Skeletal muscle tissue (tissue), 4 donors: ENCODE measurements around the gene CYB5A. TPM values are rescaled to one million over a fixed set of nuclear protein-coding genes. Genes with fewer than 3 reads are reported as not detected.
"Not testable (repeated sequence)": the region's sequence is repeated elsewhere in the genome, so short reads cannot be mapped to it uniquely, and the experiment has no call there.

Experiments used
- H3K27ac ChIP-seq: one replicate; pipeline ENCODE4 v1.7.0; 2013; ENCODE audit warnings: mild to moderate bottlenecking, low read depth, low read length, inconsistent platforms
- H3K27me3 ChIP-seq, 3 donors: one replicate each; pipeline ENCODE4 v1.7.0; 2013; ENCODE audit warnings: low read length in 3 of 3; ENCODE audit not compliant: control insufficient read depth in 3 of 3, insufficient read depth in 3 of 3
- H3K36me3 ChIP-seq, 3 donors: one replicate each; pipeline ENCODE4 v1.7.0; 2013; ENCODE audit warnings: low read length in 3 of 3; ENCODE audit not compliant: control insufficient read depth in 3 of 3, insufficient read depth in 3 of 3
- H3K4me1 ChIP-seq, 3 donors: one replicate each; pipeline ENCODE4 v1.7.0; 2013; ENCODE audit warnings: low read length in 3 of 3, mild to moderate bottlenecking in 3 of 3; ENCODE audit not compliant: control insufficient read depth in 3 of 3, insufficient read depth in 3 of 3
- H3K4me3 ChIP-seq, 3 donors: one replicate each; pipeline ENCODE4 v1.7.0; 2013; ENCODE audit warnings: low read length in 3 of 3
- H3K9ac ChIP-seq, 3 donors: one replicate each; pipeline ENCODE4 v1.7.0; 2013; ENCODE audit warnings: low read length in 3 of 3, mild to moderate bottlenecking in 3 of 3, moderate library complexity in 2 of 3, low read depth in 1 of 3
- H3K9me3 ChIP-seq, 3 donors: one replicate each; pipeline ENCODE4 v1.7.0; 2013; ENCODE audit warnings: low read length in 3 of 3; ENCODE audit not compliant: control insufficient read depth in 3 of 3
- total RNA-seq: library from RNA; depleted of rRNA; stranded (reverse); fragments of >200 nt; gene quantifications from one replicate; pipeline ENCODE4 v1.2.3, GENCODE V29; 2014
- donor health status: Osteomylitis.

CYB5A gene
- total RNA-seq, 1 donor from 2014 or later = 28.7 TPM

DNA sequence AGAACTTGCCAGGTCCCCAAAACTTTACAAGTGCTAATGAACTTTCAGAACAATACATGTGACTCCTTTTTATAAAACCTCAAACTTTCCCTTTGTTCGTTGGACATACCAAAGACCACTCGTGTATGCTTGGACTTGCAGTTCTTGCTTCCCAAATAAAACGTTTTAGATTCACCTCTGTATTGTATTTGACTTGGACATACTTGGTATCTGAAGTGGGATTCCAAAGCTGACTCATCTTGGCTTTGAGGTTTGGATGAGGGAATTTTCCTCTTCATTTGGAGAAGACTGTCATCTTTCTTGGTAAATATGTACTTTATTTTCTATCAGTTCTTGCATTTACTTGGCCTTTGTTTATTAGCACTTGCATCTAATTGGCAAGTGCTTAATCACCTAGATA, 8.0 kb upstream of the CYB5A start:
- Histone ChIP-seq H3K9ac (no peak overlapping the region), H3K36me3 (no peaks in the 10 kb centered on the region), H3K27me3 (no peaks in the 10 kb centered on the region), H3K4me1 (no peaks in the 10 kb centered on the region), H3K4me3 (no peak overlapping the region), H3K9me3 (no peaks in the 10 kb centered on the region), H3K27ac (no peak overlapping the region)

DNA sequence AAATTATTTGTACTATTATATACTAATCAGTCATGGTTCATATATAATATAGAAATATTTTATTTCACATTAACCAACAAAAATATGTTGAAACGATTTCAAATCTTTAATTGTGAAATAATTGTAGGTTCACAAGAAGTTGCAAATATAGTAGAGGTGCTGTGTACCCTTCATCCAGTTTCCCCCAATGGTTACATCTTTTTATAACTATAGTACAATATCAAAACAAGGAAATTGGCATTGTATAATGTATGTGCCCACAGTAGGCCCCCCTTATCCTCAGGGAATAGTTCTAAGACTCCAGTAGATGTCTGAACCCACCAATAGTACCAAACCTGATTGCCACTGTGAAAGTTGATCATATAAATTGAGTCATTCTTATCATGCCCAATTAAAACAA, 7.4 kb upstream of the CYB5A start:
- no peaks in the 10 kb centered on the region for H3K36me3 ChIP-seq
- no peaks in the 10 kb centered on the region for H3K9me3 ChIP-seq
- no peak overlapping the region for H3K9ac ChIP-seq
- H3K27me3 ChIP-seq = no peaks in the 10 kb centered on the region
- no peaks in the 10 kb centered on the region for H3K4me1 ChIP-seq
- H3K27ac ChIP-seq = no peak overlapping the region
- H3K4me3 ChIP-seq = no peak overlapping the region

DNA sequence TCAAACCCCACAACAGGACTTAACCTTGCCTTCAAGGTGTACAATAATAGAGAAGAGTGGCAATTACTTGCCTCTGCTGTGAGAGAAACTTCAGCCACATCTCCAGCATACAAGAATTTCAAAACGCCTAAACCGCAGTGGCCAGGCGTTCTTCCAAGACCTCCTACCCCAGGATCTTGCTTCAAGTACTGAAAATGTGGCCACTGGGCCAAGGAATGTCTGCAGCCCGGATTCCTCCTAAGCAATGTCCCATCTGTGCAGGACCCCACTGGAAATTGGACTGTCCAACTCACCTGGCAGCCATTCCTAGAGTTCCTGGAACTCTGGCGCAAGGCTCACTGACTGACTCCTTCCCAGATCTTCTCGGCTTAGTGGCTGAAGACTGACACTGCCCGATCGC, 2.8 kb upstream of the CYB5A start:
- Histone ChIP-seq H3K4me1 (peaks cover 8 to 12% (median 12%) of the 10 kb centered on the region in 3 donors), H3K9ac (no peak overlapping the region), H3K9me3 (no peaks in the 10 kb centered on the region), H3K36me3 (no peaks in the 10 kb centered on the region), H3K4me3 (no peak overlapping the region), H3K27me3 (no peaks in the 10 kb centered on the region), H3K27ac (no peak overlapping the region)

DNA sequence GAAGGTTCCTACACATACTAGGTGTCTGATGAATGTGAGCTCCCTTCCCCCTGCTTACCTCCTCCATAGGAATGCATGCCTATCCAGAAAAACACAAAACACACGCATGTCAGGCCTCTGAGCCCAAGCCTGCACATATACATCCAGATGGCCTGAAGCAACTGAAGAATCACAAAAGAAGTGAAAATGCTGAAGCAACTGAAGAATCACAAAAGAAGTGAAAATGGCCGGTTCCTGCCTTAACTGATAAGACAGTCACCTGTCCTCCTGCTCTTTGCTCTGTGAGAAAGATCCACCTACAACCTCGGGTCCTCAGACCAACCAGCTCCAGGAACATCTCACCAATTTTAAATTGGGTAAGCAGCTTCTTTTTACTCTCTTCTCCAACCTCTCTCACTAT, 1.2 kb upstream of the CYB5A start:
- H3K4me1 ChIP-seq = peaks cover 8 to 12% (median 12%) of the 10 kb centered on the region in 3 donors
- H3K9ac ChIP-seq, H3K27me3 ChIP-seq, H3K9me3 ChIP-seq, H3K36me3 ChIP-seq, H3K27ac ChIP-seq, H3K4me3 ChIP-seq: not testable (repeated sequence)

DNA sequence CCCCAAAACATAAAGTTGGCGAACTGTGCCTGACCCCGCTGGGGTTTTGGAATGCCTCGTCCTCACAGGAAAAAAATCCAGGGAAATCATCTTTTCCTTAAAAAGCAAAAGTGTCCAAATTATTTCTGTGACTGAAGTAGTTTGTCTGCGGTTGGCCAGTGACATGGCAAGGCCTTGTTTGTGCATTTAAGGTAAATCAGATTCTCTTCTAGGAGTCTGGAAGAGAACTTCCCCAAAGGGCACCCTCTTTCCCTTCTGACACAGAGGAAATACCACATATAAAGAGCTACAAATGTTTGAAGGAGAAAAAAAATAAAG, 737 bp upstream of the CYB5A start:
- Histone ChIP-seq H3K4me3 (peak overlapping the region; percentile 96 to 98 (median 98)), H3K4me1 (peaks cover 10 to 12% (median 12%) of the 10 kb centered on the region in 3 donors), H3K27me3 (no peaks in the 10 kb centered on the region), H3K27ac (no peak overlapping the region), H3K9me3 (no peaks in the 10 kb centered on the region), H3K36me3 (no peaks in the 10 kb centered on the region), H3K9ac (peak overlapping the region; percentile 69 to 91 (median 87))

DNA sequence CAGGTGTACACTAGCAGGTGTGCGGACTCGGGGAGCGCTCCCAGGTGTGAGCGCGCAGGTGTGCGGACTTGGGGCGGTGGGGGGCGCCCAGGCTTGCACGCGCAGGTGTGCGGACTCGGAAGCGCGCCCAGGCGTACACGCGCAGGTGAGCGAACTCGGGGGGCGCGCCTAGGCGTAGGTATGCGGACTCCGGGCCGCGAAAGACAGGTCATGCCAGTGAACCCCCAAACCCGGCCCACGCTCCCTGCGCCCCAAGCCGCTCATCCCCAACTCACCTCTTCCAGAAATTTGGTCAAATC, 342 bp downstream of the CYB5A start:
- Histone ChIP-seq H3K27ac (no peak overlapping the region), H3K4me3 (peak overlapping the region; percentile 96 to 98 (median 98)), H3K9ac (peak overlapping the region; percentile 72 to 91 (median 83)), H3K27me3 (no peaks in the 10 kb centered on the region), H3K9me3 (no peaks in the 10 kb centered on the region), H3K36me3 (peaks cover 0 to 2% (median 0%) of the 10 kb centered on the region in 3 donors), H3K4me1 (peaks cover 10 to 12% (median 12%) of the 10 kb centered on the region in 3 donors)

DNA sequence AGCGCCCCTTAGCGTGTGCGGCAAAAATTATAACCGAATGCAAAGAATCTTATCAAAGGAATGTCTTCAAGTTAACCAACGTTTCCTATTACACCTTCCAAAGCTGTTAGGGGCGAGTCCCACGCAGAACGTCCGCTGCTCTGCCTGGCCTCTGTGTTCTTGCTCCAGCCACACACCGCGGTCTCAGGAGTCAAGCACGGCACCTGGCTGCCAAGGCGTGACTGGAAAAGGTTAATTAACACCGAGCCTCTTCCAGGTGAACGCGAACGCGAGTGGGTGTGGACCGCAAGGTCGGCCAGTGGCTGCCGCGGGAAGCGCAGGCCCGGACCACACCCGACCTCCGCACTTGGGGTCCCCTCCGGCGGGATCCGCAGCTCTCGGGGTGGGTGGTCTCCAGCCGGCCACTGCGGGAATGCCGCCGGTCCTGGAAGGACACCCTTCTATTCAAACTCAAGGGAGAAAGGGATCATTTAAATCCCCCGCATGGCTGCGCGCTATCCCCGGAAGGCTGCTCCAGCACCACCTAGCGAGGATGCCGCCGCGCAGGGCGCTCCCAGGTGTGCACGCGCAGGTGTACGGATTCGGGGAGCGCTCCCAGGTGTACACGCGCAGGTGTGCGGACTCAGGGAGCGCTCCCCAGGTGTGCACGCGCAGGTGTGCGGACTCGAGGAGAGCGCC, 830 bp downstream of the CYB5A start:
- no peak overlapping the region for H3K27ac ChIP-seq
- no peaks in the 10 kb centered on the region for H3K27me3 ChIP-seq
- H3K9ac ChIP-seq = peak overlapping the region in 2 of 3 donors; percentile 72 to 91
- H3K36me3 ChIP-seq = peaks cover 0 to 2% (median 0%) of the 10 kb centered on the region in 3 donors
- peaks cover 10 to 12% (median 12%) of the 10 kb centered on the region in 3 donors for H3K4me1 ChIP-seq
- H3K9me3 ChIP-seq = no peaks in the 10 kb centered on the region
- peak overlapping the region; percentile 96 to 98 (median 98) for H3K4me3 ChIP-seq

DNA sequence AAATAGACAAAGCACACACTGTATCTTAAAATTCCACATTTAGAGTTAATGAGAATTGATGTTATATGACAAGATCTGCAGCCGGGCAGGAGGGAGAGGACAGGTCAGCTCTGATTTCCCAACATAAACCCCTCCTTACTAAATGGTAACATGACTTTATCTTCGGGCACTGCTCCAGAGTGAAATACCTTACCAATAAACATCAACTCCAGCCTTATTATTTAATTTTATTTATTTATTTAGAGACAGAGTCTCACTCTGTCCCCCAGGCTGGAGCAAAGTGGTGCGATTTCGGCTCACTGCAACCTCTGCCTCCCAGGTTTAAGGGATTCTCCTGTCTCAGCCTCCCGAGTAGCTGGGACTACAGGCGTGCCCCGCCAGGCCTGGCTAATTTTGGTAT, 1.7 kb downstream of the CYB5A start:
- Histone ChIP-seq H3K27ac (no peak overlapping the region), H3K36me3 (peaks cover 0 to 2% (median 0%) of the 10 kb centered on the region in 3 donors), H3K9ac (no peak overlapping the region), H3K27me3 (no peaks in the 10 kb centered on the region), H3K9me3 (no peaks in the 10 kb centered on the region), H3K4me3 (no peak overlapping the region), H3K4me1 (peaks cover 10 to 14% (median 12%) of the 10 kb centered on the region in 3 donors)

DNA sequence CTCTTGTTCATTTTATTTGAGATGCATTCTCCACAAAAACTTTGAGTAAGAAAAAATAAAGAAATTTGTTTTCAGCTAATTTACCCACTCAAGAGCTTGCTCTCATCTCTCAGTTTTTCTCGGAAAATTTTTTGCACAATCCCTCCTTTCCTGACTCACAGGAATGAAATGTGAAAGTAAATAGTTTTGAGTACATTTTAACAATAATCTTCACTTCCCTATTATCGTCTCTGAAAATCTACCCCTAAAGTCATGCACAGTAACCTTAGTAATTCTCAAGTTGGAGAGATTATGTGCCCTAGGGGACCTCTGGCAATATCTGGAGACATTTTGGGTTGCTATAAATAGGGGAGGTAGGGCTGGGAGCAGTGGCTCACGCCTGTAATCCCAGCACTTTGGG, 2.6 kb downstream of the CYB5A start:
- peaks cover 15 to 23% (median 17%) of the 10 kb centered on the region in 3 donors for H3K4me1 ChIP-seq
- H3K27ac ChIP-seq = no peak overlapping the region

DNA sequence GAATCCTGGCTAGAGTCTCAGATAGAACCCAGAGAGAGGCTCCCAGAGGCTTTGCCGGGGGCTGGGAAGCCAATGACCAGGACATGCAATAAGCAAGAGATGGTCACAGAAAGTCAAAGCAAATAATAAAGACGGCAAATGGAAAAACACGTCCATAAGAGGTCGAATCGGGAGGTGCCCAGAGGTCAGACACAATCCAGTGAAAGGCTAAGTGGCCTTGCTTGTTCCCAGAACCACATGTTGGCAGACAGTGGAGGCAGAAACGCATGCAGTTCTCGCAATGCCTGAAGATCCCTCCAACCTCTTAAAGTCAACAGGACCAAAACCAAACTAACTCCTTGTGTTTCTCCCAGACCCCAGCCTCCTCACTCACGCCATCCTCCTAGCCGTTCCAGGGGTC, 3.0 kb downstream of the CYB5A start:
- Histone ChIP-seq H3K27ac (peak overlapping the region; percentile 5), H3K36me3 (peaks cover 0 to 2% (median 0%) of the 10 kb centered on the region in 3 donors), H3K4me3 (no peak overlapping the region), H3K9me3 (no peaks in the 10 kb centered on the region), H3K9ac (no peak overlapping the region), H3K27me3 (no peaks in the 10 kb centered on the region), H3K4me1 (peaks cover 15 to 23% (median 17%) of the 10 kb centered on the region in 3 donors)

More for the DNA sequence above, 2.6 kb downstream of the CYB5A start:
- Histone ChIP-seq H3K4me3 (no peak overlapping the region), H3K9me3 (no peaks in the 10 kb centered on the region), H3K9ac (no peak overlapping the region), H3K27me3 (no peaks in the 10 kb centered on the region), H3K36me3 (peaks cover 0 to 2% (median 0%) of the 10 kb centered on the region in 3 donors)
